NCI-H2196 treated with DMSO at 0.1 percent for 48 hours (cell line): ENCODE results near the gene NMNAT3.

Experiments
- DNase-seq: peaks from one replicate; lab custom pipeline; 2025; ENCODE audit not compliant: unreplicated experiment; lab: John Stamatoyannopoulos, UW

NMNAT3 gene

GRCh38 chr3:139677388-139678155, at the start of gene NMNAT3:
TSS of gene NMNAT3 (minus strand) at chr3:139677972. CDS start at chr3:139627724, 50,248 bp downstream.
- peak; percentile 93 for DNase-seq

GRCh38 chr3:139721370-139721769, 43.6 kb upstream of the NMNAT3 start:
- no peak for DNase-seq

GRCh38 chr3:139718415-139718814, 40.6 kb upstream of the NMNAT3 start:
- DNase-seq, result no peak

- no peak for DNase-seq
These were observed 39.2 kb upstream of the NMNAT3 start for GRCh38 chr3:139716908-139717485.

- no peak for DNase-seq
These were observed 38.1 kb upstream of the NMNAT3 start for GRCh38 chr3:139715743-139716360.

- no peak for DNase-seq
These were observed 37.4 kb upstream of the NMNAT3 start for GRCh38 chr3:139715166-139715565.

- DNase-seq, result no peak
These were observed 32.4 kb upstream of the NMNAT3 start for GRCh38 chr3:139710212-139710611.

GRCh38 chr3:139705631-139706030, 27.9 kb upstream of the NMNAT3 start:
- DNase-seq, result no peak

- no peak for DNase-seq
These were observed 18.5 kb upstream of the NMNAT3 start for GRCh38 chr3:139696314-139696604.

GRCh38 chr3:139695426-139696313, 17.9 kb upstream of the NMNAT3 start:
- no peak for DNase-seq

- no peak for DNase-seq
These were observed 17.2 kb upstream of the NMNAT3 start for GRCh38 chr3:139695007-139695406.

- no peak for DNase-seq
These were observed 16.8 kb upstream of the NMNAT3 start for GRCh38 chr3:139694542-139694941.

- no peak for DNase-seq
These were observed 13.8 kb upstream of the NMNAT3 start for GRCh38 chr3:139691619-139692018.

- DNase-seq, result no peak
These were observed 12.0 kb upstream of the NMNAT3 start for GRCh38 chr3:139689708-139690228.

GRCh38 chr3:139689122-139689521, 11.3 kb upstream of the NMNAT3 start:
- no peak for DNase-seq

- no peak for DNase-seq
These were observed 9.7 kb upstream of the NMNAT3 start for GRCh38 chr3:139687431-139687830.

GRCh38 chr3:139686624-139687023, 8.9 kb upstream of the NMNAT3 start:
- no peak for DNase-seq

GRCh38 chr3:139686206-139686605, 8.4 kb upstream of the NMNAT3 start:
- no peak for DNase-seq

GRCh38 chr3:139679220-139679775, 1.5 kb upstream of the NMNAT3 start:
- DNase-seq, result no peak

GRCh38 chr3:139676632-139677387, 962 bp downstream of the NMNAT3 start:
- no peak for DNase-seq
